GM12864 (cell line): ENCODE measurements around the gene DIS3L2.

ENCODE experiments used
- DNase-seq: peaks from one replicate; pipeline ENCODE4 v3.0.0-alpha.2; 2011; ENCODE audit warnings: low read depth
- H3K4me3 ChIP-seq: 2 replicates; pipeline ENCODE4 v1.5.1; 2011; ENCODE audit warnings: mild to moderate bottlenecking, low read depth, low read length, control low read depth
- TF ChIP-seq, protein P1 (sequence below): IDR thresholded peaks from 2 replicates; pipeline ENCODE4 v1.5.1; 2011; ENCODE audit warnings: low read depth, mild to moderate bottlenecking, moderate library complexity, low read length, control low read depth, inconsistent platforms; ENCODE audit errors: missing control alignments

DIS3L2 gene

DNA sequence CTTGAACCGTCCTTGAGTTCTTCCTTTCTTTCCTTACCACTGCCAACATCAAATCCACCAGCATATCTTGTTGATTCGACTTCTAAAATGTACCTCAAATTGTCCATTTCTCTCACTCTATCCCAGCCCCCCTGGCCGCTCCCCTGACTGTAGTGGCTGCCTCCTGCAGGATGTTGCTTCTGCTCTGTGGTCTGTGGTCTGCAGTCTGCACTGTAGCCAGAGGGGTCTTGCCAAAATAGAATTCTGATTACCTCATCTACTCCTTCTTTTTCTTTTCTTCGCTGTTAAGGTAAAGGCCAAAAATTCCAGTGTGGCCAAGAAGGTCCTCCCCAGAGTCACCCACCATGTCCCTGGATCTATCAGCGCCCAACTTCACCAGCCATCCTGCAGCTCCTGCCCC, 337.6 kb downstream of the DIS3L2 start:
- no peak overlapping the region for H3K4me3 ChIP-seq
- TF ChIP-seq, protein P1, sequence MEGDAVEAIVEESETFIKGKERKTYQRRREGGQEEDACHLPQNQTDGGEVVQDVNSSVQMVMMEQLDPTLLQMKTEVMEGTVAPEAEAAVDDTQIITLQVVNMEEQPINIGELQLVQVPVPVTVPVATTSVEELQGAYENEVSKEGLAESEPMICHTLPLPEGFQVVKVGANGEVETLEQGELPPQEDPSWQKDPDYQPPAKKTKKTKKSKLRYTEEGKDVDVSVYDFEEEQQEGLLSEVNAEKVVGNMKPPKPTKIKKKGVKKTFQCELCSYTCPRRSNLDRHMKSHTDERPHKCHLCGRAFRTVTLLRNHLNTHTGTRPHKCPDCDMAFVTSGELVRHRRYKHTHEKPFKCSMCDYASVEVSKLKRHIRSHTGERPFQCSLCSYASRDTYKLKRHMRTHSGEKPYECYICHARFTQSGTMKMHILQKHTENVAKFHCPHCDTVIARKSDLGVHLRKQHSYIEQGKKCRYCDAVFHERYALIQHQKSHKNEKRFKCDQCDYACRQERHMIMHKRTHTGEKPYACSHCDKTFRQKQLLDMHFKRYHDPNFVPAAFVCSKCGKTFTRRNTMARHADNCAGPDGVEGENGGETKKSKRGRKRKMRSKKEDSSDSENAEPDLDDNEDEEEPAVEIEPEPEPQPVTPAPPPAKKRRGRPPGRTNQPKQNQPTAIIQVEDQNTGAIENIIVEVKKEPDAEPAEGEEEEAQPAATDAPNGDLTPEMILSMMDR, result no peak
- no peak for DNase-seq

DNA sequence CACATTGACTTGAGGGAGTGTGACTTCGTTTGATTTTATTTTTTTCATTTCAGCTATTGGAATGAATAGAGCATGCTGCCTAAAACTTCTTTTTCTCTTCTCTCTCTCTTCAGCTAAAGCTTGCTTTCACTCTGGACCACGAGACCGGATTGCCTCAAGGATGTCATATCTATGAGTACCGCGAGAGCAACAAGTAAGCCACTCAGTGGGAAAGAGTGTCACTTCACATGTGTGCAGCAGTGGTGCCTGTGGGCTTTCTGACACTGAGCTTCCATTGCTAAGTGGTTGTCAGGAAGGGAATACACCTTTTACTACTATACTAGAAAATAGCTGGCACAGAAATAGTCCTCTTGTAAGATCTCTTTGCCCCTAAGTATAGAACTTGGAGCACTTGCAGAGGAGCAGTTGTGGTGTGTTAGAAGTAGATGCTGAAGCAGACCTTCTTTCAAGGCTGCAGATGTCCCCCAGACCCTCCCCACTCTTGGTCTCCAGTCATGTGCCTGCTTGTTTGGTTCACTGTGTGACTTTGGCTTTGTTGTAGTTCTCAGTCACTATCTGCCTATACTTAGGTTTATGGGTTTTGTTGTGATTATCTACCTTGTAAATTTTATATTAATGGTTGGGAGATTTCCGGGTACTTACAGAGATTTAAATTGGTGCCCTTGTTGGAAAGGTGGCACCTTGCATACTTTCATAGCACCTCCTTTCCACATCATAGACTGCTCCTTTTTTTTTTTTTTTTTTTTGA, 338.6 kb downstream of the DIS3L2 start:
- TF ChIP-seq, protein P1, result no peak
- no peak overlapping the region for H3K4me3 ChIP-seq

DNA sequence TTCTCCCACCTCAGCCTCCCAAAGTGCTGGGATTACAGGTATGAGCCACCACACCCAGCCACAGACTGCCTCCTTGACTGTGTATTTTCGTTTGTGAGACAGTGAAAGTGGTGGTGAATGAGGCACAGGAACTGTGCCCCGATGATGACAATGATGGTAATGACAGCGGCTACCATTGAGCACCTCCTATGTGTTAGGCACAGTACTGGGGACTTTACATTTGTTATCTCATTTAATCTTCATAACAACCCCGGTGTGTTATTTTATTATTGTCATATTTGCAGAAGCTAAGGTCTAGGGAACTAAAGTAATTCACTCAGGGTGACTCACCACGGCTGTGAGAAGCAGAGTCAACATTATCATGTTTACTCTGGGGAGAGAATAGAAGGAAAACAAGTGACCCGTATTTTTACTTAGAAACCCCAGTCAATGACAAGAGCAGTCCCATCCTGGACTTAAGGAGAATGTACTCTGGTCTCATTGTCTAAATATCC, 339.4 kb downstream of the DIS3L2 start:
- DNase-seq, result no peak
- no peak overlapping the region for H3K4me3 ChIP-seq
- TF ChIP-seq, protein P1, result no peak

More for the DNA sequence above, 338.6 kb downstream of the DIS3L2 start:
- DNase-seq, result no peak

DNA sequence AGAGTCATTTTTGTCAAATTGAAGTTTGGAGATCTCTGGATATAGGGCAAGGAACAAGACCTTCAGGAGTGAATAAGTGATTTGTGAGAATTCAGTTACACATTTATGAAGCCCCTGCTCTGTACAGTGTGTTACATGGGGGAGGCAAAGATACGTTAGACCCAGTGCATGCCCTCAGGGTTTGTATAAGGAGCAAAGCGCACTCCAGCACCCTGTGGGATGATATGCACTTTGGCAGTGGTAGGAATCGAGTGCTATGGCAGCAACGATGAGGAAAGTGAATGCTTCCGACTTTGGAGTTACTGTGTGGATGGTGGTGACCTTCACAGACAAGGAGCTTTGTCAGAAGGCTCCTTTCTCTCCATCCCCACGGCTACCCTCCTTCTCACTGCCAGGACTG, 342.7 kb downstream of the DIS3L2 start:
- TF ChIP-seq, protein P1, result no peak
- no peak overlapping the region for H3K4me3 ChIP-seq
- DNase-seq, result no peak

DNA sequence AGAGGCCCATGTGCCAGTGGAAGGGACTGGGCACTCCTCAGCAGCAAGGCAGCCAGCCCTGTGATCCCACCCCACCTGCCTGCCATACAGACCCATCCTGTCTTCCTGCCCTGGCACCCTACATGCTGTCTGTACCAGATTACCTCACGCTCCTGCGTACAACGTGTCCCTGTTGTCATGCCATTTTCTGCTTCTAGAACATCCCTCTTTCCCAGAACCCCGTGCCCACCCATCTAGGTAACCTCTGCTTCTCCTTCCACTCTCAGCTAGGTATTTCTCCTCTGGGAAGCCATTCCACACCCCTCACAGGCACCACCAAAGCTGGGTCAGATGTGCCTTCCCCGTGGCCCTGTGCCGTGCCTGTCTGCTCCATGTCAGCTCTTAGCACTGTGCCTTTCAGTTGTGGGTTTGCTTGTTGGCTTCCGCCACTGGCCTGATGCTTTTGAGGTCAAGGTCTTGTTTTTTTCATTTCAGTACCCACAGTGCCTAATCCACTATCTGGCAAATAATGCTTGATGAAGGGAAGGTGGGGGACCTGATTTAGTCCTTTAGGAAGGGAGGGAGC, 345.3 kb downstream of the DIS3L2 start:
- H3K4me3 ChIP-seq, result no peak overlapping the region
- no peak for DNase-seq
- TF ChIP-seq, protein P1, result no peak

DNA sequence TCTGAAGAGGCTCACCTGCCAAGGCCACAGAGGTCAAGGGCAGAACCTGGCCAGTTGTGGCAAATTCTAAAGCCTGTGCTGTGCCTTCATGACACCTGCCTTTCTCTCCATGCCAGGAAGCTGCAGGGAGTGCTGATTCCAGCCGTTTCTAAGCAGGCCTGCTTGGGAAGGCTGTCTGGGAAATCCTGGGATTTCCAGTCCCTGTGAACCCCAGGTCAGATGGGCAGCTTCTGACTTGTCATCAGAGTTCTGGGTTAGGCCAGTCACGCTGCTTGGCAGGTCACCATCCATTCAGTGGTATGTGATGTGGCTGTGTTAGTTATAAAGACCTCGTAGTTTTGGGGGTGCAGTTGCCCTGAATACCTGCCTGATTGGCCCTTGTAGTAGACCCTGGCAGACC, 346.3 kb downstream of the DIS3L2 start:
- TF ChIP-seq, protein P1, result no peak
- no peak overlapping the region for H3K4me3 ChIP-seq
- no peak for DNase-seq
